Lower lobe of right lung (tissue), 2 donors: ENCODE data around the gene NID2. TPM values are rescaled to one million over a fixed set of nuclear protein-coding genes. Genes with fewer than 3 reads are reported as not detected.

Experiments
- ATAC-seq, 2 donors: fragments of 200-7000 bp; cut with Tn5 transposase; one replicate each; pipeline ENCODE4 v1.9.1; 2020 to 2022; ENCODE audit warnings: mild to moderate bottlenecking in 2 of 2, moderate library complexity in 2 of 2
- DNase-seq: peaks from one replicate; pipeline ENCODE4 v3.0.0-alpha.2; 2020
- H3K27ac ChIP-seq: fragments of 200-600 bp; one replicate; pipeline ENCODE4 v1.8.0; 2022
- H3K27me3 ChIP-seq: fragments of 200-600 bp; one replicate; pipeline ENCODE4 v1.8.0; 2022; ENCODE audit warnings: low read depth
- H3K36me3 ChIP-seq: fragments of 200-600 bp; one replicate; pipeline ENCODE4 v1.8.0; 2022; ENCODE audit warnings: mild to moderate bottlenecking
- H3K4me1 ChIP-seq: fragments of 200-600 bp; one replicate; pipeline ENCODE4 v1.8.0; 2022
- H3K4me3 ChIP-seq: fragments of 200-600 bp; one replicate; pipeline ENCODE4 v1.8.0; 2022; ENCODE audit warnings: mild to moderate bottlenecking
- H3K9me3 ChIP-seq: fragments of 200-600 bp; one replicate; pipeline ENCODE4 v1.8.0; 2022
- CTCF ChIP-seq: fragments of 200-600 bp; IDR thresholded peaks from one replicate; pipeline ENCODE4 v1.8.0; 2022; ENCODE audit warnings: antibody characterized with exemption, mild to moderate bottlenecking
- intact Hi-C: fragments of 100-400 bp; cut with DNase I; formaldehyde crosslinking; loops from one replicate; pipeline ENCODE4 v1.11.0; 2022
- total RNA-seq: library from RNA; stranded (reverse); fragmentation: NEBNext Ultra II Directional; extraction: Animal tissue kit (Norgen Biotek cat#: 25700); gene quantifications from one replicate; pipeline ENCODE4 v1.2.1, GENCODE V29; 2021
- donor health status: DM: no; HTN: yes; CAD: no; lungs with severe emphysema.

Gene NID2
- total RNA-seq, 1 donor from 2014 or later = 14.6 TPM

- Histone ChIP-seq H3K4me1 (peaks cover 36% of the 10 kb centered on the region), H3K27ac (no peak overlapping the region)
- no peak for DNase-seq
Observed at GRCh38 chr14:52018252-52018651, 50.6 kb downstream of the NID2 start.

GRCh38 chr14:52015411-52016030 lies 53.3 kb downstream of the NID2 start:
- Histone ChIP-seq H3K36me3 (peaks cover 17% of the 10 kb centered on the region), H3K9me3 (no peaks in the 10 kb centered on the region), H3K4me3 (no peak overlapping the region), H3K4me1 (peaks cover 31% of the 10 kb centered on the region), H3K27me3 (no peaks in the 10 kb centered on the region), H3K27ac (no peak overlapping the region)
- peak in 1 of 2 donors; percentile 11 for ATAC-seq
- intact Hi-C loops = no loop called here
- no peak for DNase-seq
- TF ChIP-seq CTCF = peak; percentile 30

More at GRCh38 chr14:52018252-52018651, 50.6 kb downstream of the NID2 start:
- peaks cover 5% of the 10 kb centered on the region for H3K36me3 ChIP-seq
- intact Hi-C loops = no loop called here
- no peaks in the 10 kb centered on the region for H3K27me3 ChIP-seq
- no peak for TF ChIP-seq CTCF
- peak in 1 of 2 donors; percentile 34 for ATAC-seq
- no peak overlapping the region for H3K4me3 ChIP-seq
- H3K9me3 ChIP-seq = no peaks in the 10 kb centered on the region

- intact Hi-C loops = no loop called here
- H3K4me1 ChIP-seq = peaks cover 31% of the 10 kb centered on the region
- no peak for TF ChIP-seq CTCF
Observed at GRCh38 chr14:52014601-52015267, 54.1 kb downstream of the NID2 start.

GRCh38 chr14:52013984-52014600 lies 54.8 kb downstream of the NID2 start:
- no peak overlapping the region for H3K27ac ChIP-seq
- DNase-seq (no peak), ATAC-seq (peak in 1 of 2 donors; percentile 9)
- H3K4me3 ChIP-seq = no peak overlapping the region
- H3K27me3 ChIP-seq = no peaks in the 10 kb centered on the region
- H3K36me3 ChIP-seq = peaks cover 26% of the 10 kb centered on the region
- no peaks in the 10 kb centered on the region for H3K9me3 ChIP-seq
- peaks cover 31% of the 10 kb centered on the region for H3K4me1 ChIP-seq
- TF ChIP-seq CTCF = no peak
- intact Hi-C loops = no loop called here

More at GRCh38 chr14:52014601-52015267, 54.1 kb downstream of the NID2 start:
- H3K9me3 ChIP-seq = no peaks in the 10 kb centered on the region
- ATAC-seq = no peak
- no peak overlapping the region for H3K27ac ChIP-seq
- DNase-seq = no peak
- no peaks in the 10 kb centered on the region for H3K27me3 ChIP-seq
- no peak overlapping the region for H3K4me3 ChIP-seq
- H3K36me3 ChIP-seq = peaks cover 24% of the 10 kb centered on the region

- Histone ChIP-seq H3K27ac (no peak overlapping the region), H3K9me3 (no peaks in the 10 kb centered on the region), H3K36me3 (peaks cover 41% of the 10 kb centered on the region), H3K4me3 (no peak overlapping the region), H3K27me3 (no peaks in the 10 kb centered on the region), H3K4me1 (peaks cover 28% of the 10 kb centered on the region)
- DNase-seq (no peak), ATAC-seq (peak in 1 of 2 donors; percentile 60)
- no peak for TF ChIP-seq CTCF
- intact Hi-C loops = no loop called here
Observed at GRCh38 chr14:52012635-52013034, 56.2 kb downstream of the NID2 start.
